Metanephros (tissue), 1 donor: ENCODE measurements around the gene CYP4A22. TPM values are rescaled to one million over a fixed set of nuclear protein-coding genes. Genes with fewer than 3 reads are reported as not detected.

Experiments
- total RNA-seq: library from RNA; depleted of rRNA; stranded (reverse); fragments of >200 nt; gene quantifications from one replicate; pipeline ENCODE4 v1.2.3, GENCODE V29; 2014

The CYP4A22 gene, protein sequence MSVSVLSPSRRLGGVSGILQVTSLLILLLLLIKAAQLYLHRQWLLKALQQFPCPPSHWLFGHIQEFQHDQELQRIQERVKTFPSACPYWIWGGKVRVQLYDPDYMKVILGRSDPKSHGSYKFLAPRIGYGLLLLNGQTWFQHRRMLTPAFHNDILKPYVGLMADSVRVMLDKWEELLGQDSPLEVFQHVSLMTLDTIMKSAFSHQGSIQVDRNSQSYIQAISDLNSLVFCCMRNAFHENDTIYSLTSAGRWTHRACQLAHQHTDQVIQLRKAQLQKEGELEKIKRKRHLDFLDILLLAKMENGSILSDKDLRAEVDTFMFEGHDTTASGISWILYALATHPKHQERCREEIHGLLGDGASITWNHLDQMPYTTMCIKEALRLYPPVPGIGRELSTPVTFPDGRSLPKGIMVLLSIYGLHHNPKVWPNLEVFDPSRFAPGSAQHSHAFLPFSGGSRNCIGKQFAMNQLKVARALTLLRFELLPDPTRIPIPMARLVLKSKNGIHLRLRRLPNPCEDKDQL
- total RNA-seq, result 0.47 TPM

DNA sequence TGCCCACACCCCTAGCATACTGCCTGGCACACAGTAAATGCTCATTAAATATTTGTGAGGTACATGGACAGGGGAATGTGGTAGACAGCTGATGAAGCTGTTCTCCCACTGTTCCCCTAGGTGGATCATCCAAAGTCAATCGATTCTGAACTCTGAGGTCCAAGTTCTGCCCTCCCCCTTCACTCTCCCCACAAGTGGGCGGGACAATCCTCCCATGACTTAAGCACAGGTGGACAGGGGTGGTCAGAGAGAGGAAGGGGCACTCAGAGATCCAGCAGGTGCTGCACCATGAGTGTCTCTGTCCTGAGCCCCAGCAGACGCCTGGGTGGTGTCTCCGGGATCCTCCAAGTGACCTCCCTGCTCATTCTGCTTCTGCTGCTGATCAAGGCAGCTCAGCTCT, at the start of gene CYP4A22:
Gene CYP4A22 (plus strand): TSS at position 244 of the 400 bp plus-strand sequence. CDS start 45 bp downstream, at position 289.

DNA sequence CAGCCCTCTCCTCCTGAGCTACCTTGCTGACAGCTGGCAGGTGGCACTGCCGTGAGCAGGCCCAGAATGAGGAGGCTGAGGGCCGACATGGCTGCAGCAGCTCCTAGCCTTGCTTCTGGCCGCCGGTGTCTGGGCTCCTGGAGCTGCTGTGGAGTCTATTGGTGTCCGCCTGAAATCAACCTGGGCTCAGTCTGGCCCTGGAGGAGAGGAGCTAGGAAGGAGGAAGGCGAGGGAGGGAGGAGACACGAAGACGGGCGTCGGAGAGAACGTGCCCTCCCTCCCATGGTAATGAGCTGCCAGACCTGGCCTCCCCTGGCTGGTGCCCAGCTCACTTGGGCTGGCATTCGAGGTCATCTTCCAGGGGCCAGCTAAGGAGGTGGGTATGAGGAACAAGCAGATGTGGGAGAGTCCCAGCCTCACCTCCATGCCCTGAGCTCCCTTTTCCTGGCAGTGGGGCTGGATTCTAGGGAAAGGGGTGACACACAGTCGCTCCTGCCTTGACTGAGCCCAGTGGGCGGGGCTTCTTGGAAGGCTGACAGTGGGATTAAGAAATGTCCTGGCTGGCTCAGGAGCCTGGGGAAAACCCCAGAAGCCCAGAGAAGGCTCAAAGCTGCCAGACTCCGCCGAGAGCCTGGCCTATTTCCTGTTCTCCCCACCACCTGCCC, 52.7 kb downstream of the CYP4A22 start, which contains the start of gene PDZK1IP1:
Gene PDZK1IP1 (minus strand): TSS at position 193 of the 665 bp plus-strand sequence. CDS start 104 bp downstream, at position 89.

Other genes with a start within 250 kb of the CYP4A22 start
- 22.1 TPM for gene CYP4A11, start 196.0 kb upstream of the CYP4A22 start, total RNA-seq
- 7.4 TPM for gene CYP4X1, start 113.8 kb upstream of the CYP4A22 start, total RNA-seq
- gene CYP4Z1, start 70.2 kb upstream of the CYP4A22 start, total RNA-seq, result 0.93 TPM
- gene PDZK1IP1, start 52.6 kb downstream of the CYP4A22 start, total RNA-seq, result 28.4 TPM
- gene TAL1, start 94.8 kb downstream of the CYP4A22 start, total RNA-seq, result 17.2 TPM
- 6.6 TPM for gene STIL, start 176.7 kb downstream of the CYP4A22 start, total RNA-seq
- gene CMPK1, start 196.3 kb downstream of the CYP4A22 start, total RNA-seq, result 40.3 TPM